Tibial artery (tissue), 4 donors: ENCODE data around the gene KDSR.
A peak's percentile ranks its signal among the peaks of the same experiment; 100 is the strongest.

Experiments
- DNase-seq, 2 donors: peaks; one replicate each; pipeline ENCODE4 v3.0.0-alpha.2; 2019
- H3K27ac ChIP-seq, 2 donors: fragments of 200-600 bp; sonication (generic) in 1 of 2; 1 replicate in 1 of 2; 2 replicates in 1 of 2; pipeline ENCODE4 v1.5.1; 2018 to 2019; ENCODE audit warnings: mild to moderate bottlenecking in 1 of 2
- H3K27me3 ChIP-seq, 2 donors: fragments of 200-600 bp; sonication (generic) in 1 of 2; one replicate each; pipeline versions ENCODE4 v1.5.1 to v1.6.0; 2016 to 2019
- H3K36me3 ChIP-seq, 3 donors: fragments of 200-600 bp; sonication (generic) in 2 of 3; one replicate each; pipeline ENCODE4 v1.5.1; 2016 to 2019; ENCODE audit warnings: mild to moderate bottlenecking in 2 of 3
- H3K4me1 ChIP-seq, 4 donors: fragments of 200-600 bp; sonication (generic) in 2 of 4; 1 replicate in 3 of 4; 2 replicates in 1 of 4; pipeline ENCODE4 v1.5.1; 2016 to 2019
- H3K4me3 ChIP-seq, 2 donors: fragments of 200-600 bp; sonication (generic) in 1 of 2; 1 replicate in 1 of 2; 2 replicates in 1 of 2; pipeline ENCODE4 v1.5.1; 2018 to 2019; ENCODE audit warnings: mild to moderate bottlenecking in 2 of 2
- H3K9me3 ChIP-seq, 3 donors: fragments of 200-600 bp; sonication (generic) in 1 of 3; one replicate each; pipeline ENCODE4 v1.5.1; 2016 to 2019
- intact Hi-C: fragments of 100-400 bp; cut with DNase I; formaldehyde crosslinking; loops from one replicate; pipeline ENCODE4 v1.15.0; 2023; ENCODE audit warnings: low total_unique reads
- TF ChIP-seq, protein P1 (sequence below), 2 experiments: fragments of 200-600 bp in 1 of 2; fragments of 450-650 bp in 1 of 2; IDR thresholded peaks; one replicate each; pipeline ENCODE4 v1.5.1; 2017 to 2019; ENCODE audit warnings: antibody characterized with exemption in 2 of 2, mild to moderate bottlenecking in 1 of 2, moderate library complexity in 1 of 2

The KDSR gene

GRCh38 chr18:63367053-63367953 lies at the start of gene KDSR:
Gene KDSR, minus strand, starts transcription at chr18:63367206. Its CDS starts 88 bp downstream, at chr18:63367118.
- H3K36me3 ChIP-seq: peaks cover 3 to 6% (median 3%) of the 10 kb centered on the region in 3 donors
- no peaks in the 10 kb centered on the region for H3K27me3 ChIP-seq
- TF ChIP-seq, protein P1, sequence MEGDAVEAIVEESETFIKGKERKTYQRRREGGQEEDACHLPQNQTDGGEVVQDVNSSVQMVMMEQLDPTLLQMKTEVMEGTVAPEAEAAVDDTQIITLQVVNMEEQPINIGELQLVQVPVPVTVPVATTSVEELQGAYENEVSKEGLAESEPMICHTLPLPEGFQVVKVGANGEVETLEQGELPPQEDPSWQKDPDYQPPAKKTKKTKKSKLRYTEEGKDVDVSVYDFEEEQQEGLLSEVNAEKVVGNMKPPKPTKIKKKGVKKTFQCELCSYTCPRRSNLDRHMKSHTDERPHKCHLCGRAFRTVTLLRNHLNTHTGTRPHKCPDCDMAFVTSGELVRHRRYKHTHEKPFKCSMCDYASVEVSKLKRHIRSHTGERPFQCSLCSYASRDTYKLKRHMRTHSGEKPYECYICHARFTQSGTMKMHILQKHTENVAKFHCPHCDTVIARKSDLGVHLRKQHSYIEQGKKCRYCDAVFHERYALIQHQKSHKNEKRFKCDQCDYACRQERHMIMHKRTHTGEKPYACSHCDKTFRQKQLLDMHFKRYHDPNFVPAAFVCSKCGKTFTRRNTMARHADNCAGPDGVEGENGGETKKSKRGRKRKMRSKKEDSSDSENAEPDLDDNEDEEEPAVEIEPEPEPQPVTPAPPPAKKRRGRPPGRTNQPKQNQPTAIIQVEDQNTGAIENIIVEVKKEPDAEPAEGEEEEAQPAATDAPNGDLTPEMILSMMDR (IDR thresholded peaks at IDR 0.05): no peak
- peak; percentile 96 to 98 for DNase-seq
- peak within 1 kb of the TSS; percentile 93 to 95 for H3K27ac ChIP-seq
- peak within 1 kb of the TSS; percentile 74 to 82 for H3K4me3 ChIP-seq
- H3K4me1 ChIP-seq: peaks cover 9 to 35% (median 21%) of the 10 kb centered on the region in 4 donors
- H3K9me3 ChIP-seq: no peaks in the 10 kb centered on the region
- intact Hi-C loops: loop anchor here (5.0 kb wide), 1 partner anchor 70 kb away; no protein-coding TSS in a partner anchor

DNA sequence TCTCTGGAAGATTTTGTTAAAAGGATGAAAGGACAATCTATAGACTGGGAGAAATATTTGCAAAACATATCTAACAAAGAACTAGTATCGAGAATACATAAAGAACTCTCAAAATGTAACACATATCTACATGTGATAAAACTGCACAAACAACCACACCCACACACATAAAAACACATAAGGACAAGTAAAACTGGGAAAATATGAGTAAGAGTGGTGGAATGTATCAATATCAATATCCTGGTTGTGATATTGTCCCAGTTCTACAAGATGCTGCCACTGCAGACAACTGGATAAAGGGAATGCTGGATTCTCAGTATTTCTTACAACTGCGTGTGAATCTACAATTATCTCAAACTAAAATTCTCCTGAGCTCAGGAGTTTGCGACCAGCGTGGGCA lies 45.9 kb upstream of the KDSR start:
- DNase-seq: no peak
- Histone ChIP-seq H3K27ac (no peak overlapping the region), H3K4me3 (no peak overlapping the region), H3K9me3 (no peaks in the 10 kb centered on the region), H3K27me3 (no peaks in the 10 kb centered on the region), H3K36me3 (peaks cover 38 to 70% (median 65%) of the 10 kb centered on the region in 3 donors), H3K4me1 (peaks cover 0 to 6% (median under 1%) of the 10 kb centered on the region in 4 donors)
- TF ChIP-seq, protein P1 (IDR thresholded peaks at IDR 0.05): no peak
- intact Hi-C loops: loop anchor here (10.0 kb wide), 1 partner anchor 1228 kb away; the partner anchor contains the start of genes PIGN and RELCH

DNA sequence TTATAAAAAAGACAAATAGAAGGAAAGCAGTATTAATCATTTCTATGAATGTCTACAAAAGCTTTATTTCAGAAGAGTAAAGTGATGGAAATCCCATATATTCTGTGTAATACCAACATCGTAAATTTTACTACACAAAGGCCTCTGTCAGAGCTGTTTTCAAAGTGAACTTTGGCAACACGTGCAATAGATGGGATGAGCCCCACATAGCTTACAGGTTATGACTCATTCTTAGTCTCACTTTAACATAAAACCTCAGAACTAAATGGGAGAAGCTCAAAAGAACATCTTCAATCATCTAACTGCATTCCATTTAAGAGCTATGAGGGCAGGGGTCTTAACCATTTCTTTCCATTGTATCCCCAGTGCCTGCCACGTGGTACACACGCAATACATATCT lies 43.8 kb upstream of the KDSR start:
- peaks cover 31 to 60% (median 60%) of the 10 kb centered on the region in 3 donors for H3K36me3 ChIP-seq
- intact Hi-C loops: loop anchor here (10.0 kb wide), 1 partner anchor 1226 kb away; the partner anchor contains the start of genes PIGN and RELCH
- DNase-seq: no peak

GRCh38 chr18:63409301-63409700 lies 42.3 kb upstream of the KDSR start:
- intact Hi-C loops: no loop called here
- Histone ChIP-seq H3K27me3 (no peaks in the 10 kb centered on the region), H3K4me1 (peaks cover 0 to 4% (median 0%) of the 10 kb centered on the region in 4 donors), H3K36me3 (peaks cover 25 to 47% (median 46%) of the 10 kb centered on the region in 3 donors), H3K27ac (no peak overlapping the region), H3K4me3 (no peak overlapping the region), H3K9me3 (no peaks in the 10 kb centered on the region)
- TF ChIP-seq, protein P1 (IDR thresholded peaks at IDR 0.05): no peak
- no peak for DNase-seq

More for the DNA sequence above, 43.8 kb upstream of the KDSR start:
- Histone ChIP-seq H3K27ac (no peak overlapping the region), H3K4me1 (peaks cover 0 to 4% (median 0%) of the 10 kb centered on the region in 4 donors), H3K4me3 (no peak overlapping the region), H3K9me3 (no peaks in the 10 kb centered on the region), H3K27me3 (no peaks in the 10 kb centered on the region)
- TF ChIP-seq, protein P1 (IDR thresholded peaks at IDR 0.05): no peak

GRCh38 chr18:63407734-63408133 lies 40.7 kb upstream of the KDSR start:
- intact Hi-C loops: no loop called here
- H3K9me3 ChIP-seq: no peaks in the 10 kb centered on the region
- H3K4me1 ChIP-seq: peaks cover 0 to 4% (median 0%) of the 10 kb centered on the region in 4 donors
- H3K27ac ChIP-seq: no peak overlapping the region
- no peaks in the 10 kb centered on the region for H3K27me3 ChIP-seq
- H3K4me3 ChIP-seq: no peak overlapping the region
- TF ChIP-seq, protein P1 (IDR thresholded peaks at IDR 0.05): no peak
- peaks cover 40 to 54% (median 52%) of the 10 kb centered on the region in 3 donors for H3K36me3 ChIP-seq
- no peak for DNase-seq
